22Rv1 (cell line): ENCODE data around the gene OXA1L.
"Not testable (repeated sequence)": the region's sequence is repeated elsewhere in the genome, so short reads cannot be mapped to it uniquely, and the experiment has no call there.

Experiments
- ZFX ChIP-seq: fragments of 450-650 bp; IDR thresholded peaks from 2 replicates; pipeline ENCODE4 v1.6.1; 2017; ENCODE audit warnings: antibody characterized with exemption, borderline replicate concordance
- TF ChIP-seq, protein P1 (sequence below): fragments of 450-650 bp; IDR thresholded peaks from 2 replicates; pipeline ENCODE4 v1.5.1; 2017; ENCODE audit warnings: mild to moderate bottlenecking

DNA sequence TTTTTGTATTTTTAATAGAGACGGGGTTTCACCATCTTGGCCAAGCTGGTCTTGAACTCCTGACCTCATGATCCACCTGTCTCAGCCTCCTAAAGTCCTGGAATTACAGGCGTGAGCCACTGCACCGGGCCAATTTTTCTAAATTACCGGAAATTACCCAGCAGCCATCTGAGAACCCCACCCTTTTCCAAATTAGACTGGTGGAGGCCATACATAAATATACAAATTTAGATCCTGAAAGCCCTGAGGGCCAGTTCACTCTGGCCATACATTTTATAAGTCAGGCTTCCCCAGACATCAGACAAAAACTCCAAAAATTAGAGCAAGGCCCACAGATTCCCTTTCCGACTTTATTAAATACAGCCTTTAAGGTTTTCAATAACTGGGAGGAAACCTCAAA is 34.4 kb upstream of the OXA1L start:
- TF ChIP-seq, protein P1, sequence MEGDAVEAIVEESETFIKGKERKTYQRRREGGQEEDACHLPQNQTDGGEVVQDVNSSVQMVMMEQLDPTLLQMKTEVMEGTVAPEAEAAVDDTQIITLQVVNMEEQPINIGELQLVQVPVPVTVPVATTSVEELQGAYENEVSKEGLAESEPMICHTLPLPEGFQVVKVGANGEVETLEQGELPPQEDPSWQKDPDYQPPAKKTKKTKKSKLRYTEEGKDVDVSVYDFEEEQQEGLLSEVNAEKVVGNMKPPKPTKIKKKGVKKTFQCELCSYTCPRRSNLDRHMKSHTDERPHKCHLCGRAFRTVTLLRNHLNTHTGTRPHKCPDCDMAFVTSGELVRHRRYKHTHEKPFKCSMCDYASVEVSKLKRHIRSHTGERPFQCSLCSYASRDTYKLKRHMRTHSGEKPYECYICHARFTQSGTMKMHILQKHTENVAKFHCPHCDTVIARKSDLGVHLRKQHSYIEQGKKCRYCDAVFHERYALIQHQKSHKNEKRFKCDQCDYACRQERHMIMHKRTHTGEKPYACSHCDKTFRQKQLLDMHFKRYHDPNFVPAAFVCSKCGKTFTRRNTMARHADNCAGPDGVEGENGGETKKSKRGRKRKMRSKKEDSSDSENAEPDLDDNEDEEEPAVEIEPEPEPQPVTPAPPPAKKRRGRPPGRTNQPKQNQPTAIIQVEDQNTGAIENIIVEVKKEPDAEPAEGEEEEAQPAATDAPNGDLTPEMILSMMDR: not testable (repeated sequence)
- not testable (repeated sequence) for TF ChIP-seq ZFX
